Measurements from ENCODE around the gene FAF1. TPM values are rescaled to one million over a fixed set of nuclear protein-coding genes. Genes with fewer than 3 reads are reported as not detected.

Gene FAF1
- total and polyA plus RNA-seq, 2 of the 8 experiments (the other 6 are each of a cell fraction or from before 2014, with no cell fraction given), result 10.8 to 65.9 TPM

- H2BK20ac ChIP-seq (ENCODE audit: low read length), result no peak overlapping the region
- H3K4me3 ChIP-seq (ENCODE audit: extremely low read depth in 1 of 4, insufficient read depth in 2 of 4, low read depth in 3 of 4, low read length in 4 of 4), result no peak overlapping the region
- FAIRE-seq, result no peak
- no peak overlapping the region for H2BK120ac ChIP-seq (replicated peaks; ENCODE audit: low read depth, low read length)
- ChIA-PET CTCF (ENCODE audit: partially characterized antibody) (interaction anchor here (1.4 kb wide), 1 partner anchor 13 kb away, joined by 6 read pairs; the partner anchor contains the start of gene FAF1), POLR2A (ENCODE audit: partially characterized antibody) (no interaction called here)
- no peak overlapping the region for H3K56ac ChIP-seq (replicated peaks; ENCODE audit: insufficient read length, low read depth, low read length)
- H4K5ac ChIP-seq (ENCODE audit: insufficient read length, low read depth, low read length), result no peak overlapping the region
- TF ChIP-seq BACH1 (IDR thresholded peaks at IDR 0.05; ENCODE audit: low read length), result no peak
- TF ChIP-seq SUZ12 (IDR thresholded peaks at IDR 0.05; ENCODE audit: low read length), result peak; percentile 96
- TF ChIP-seq CBX8 (IDR thresholded peaks at IDR 0.05; ENCODE audit: borderline replicate concordance, low read depth, low read length), result peak; percentile 8; the same call in 1 of the 2 replicates
- peak; percentile 30; the same call in 1 of the 2 replicates for TF ChIP-seq SP1 (IDR thresholded peaks at IDR 0.05; ENCODE audit: low read depth, low read length)
- peak; percentile 99 for TF ChIP-seq RNF2 (IDR thresholded peaks at IDR 0.05; ENCODE audit: borderline replicate concordance, low read depth, low read length, missing control alignments, poor library complexity, severe bottlenecking)
- no peak for TF ChIP-seq USF2 (IDR thresholded peaks at IDR 0.05; ENCODE audit: low read length)
- peak; percentile 85 for TF ChIP-seq EZH2 (IDR thresholded peaks at IDR 0.05; ENCODE audit: low read depth, low read length, severe bottlenecking)
- H4K20me1 ChIP-seq (replicated peaks in 1 of 2; ENCODE audit: control insufficient read depth in 1 of 2, insufficient read depth in 2 of 2, low read length in 2 of 2), result peaks cover 10 to 20% of the 10 kb centered on the region in 2 experiments
- no peak overlapping the region for H2AFZ ChIP-seq (ENCODE audit: low read length)
- H3K27me3 ChIP-seq (replicated peaks in 1 of 4; ENCODE audit: control insufficient read depth in 3 of 4, extremely low read depth in 1 of 4, insufficient read depth in 3 of 4, low read length in 3 of 4), result peaks cover 60 to 98% (median 84%) of the 10 kb centered on the region in 4 experiments
- peaks cover 6 to 15% (median 12%) of the 10 kb centered on the region in 4 experiments for H3K4me1 ChIP-seq (replicated peaks in 1 of 4; ENCODE audit: control insufficient read depth in 3 of 4, insufficient read depth in 4 of 4, low read length in 3 of 4)
- H3K27ac ChIP-seq (ENCODE audit: low read depth, low read length), result no peak overlapping the region
- peaks cover 5% of the 10 kb centered on the region; the same call in 1 of the 2 replicates for H3K23me2 ChIP-seq (ENCODE audit: low read depth, low read length)
- 4% methylated on average over 13 of the region's 13 CpGs; no CpG with 5 or more reads in 1 of the 2 experiments for WGBS, 2 experiments (ENCODE audit: extremely low coverage in 1 of 2, insufficient coverage in 1 of 2, insufficient read length in 1 of 2, insufficient replicate concordance in 2 of 2, low coverage in 1 of 2, low lambda C conversion rate in 2 of 2, missing lambda C conversion rate in 1 of 2)
- H4K91ac ChIP-seq (replicated peaks; ENCODE audit: insufficient read length, low read length), result no peak overlapping the region
- no peak overlapping the region for H4K8ac ChIP-seq (ENCODE audit: extremely low read depth, insufficient read depth, low read length)
- no peaks in the 10 kb centered on the region for H3K9me3 ChIP-seq (ENCODE audit: insufficient read depth in 2 of 2, low read depth in 1 of 2, low read length in 1 of 2)
- DNase-seq (ENCODE audit: low read depth in 1 of 2, low spot score in 2 of 2), result peak in 1 of 2 experiments; percentile 56
- no peak overlapping the region for H2BK5ac ChIP-seq (ENCODE audit: low read depth, low read length)
- H2BK15ac ChIP-seq (ENCODE audit: low read length), result no peak overlapping the region
- H3K79me1 ChIP-seq (ENCODE audit: low read depth, low read length), result no peaks in the 10 kb centered on the region
- no peak overlapping the region for H3K4me2 ChIP-seq (ENCODE audit: insufficient read depth in 1 of 2, low read depth in 2 of 2, low read length in 2 of 2)
- H3K79me2 ChIP-seq (ENCODE audit: control insufficient read depth in 1 of 2, insufficient read depth in 2 of 2, low read length in 2 of 2), result no peaks in the 10 kb centered on the region
- H3K23ac ChIP-seq (ENCODE audit: insufficient read length), result no peak overlapping the region
- H3K18ac ChIP-seq (ENCODE audit: extremely low read depth, low read length), result no peak overlapping the region
- no peak overlapping the region for H3K14ac ChIP-seq (ENCODE audit: insufficient read length)
- H3K9ac ChIP-seq (replicated peaks in 1 of 4; ENCODE audit: extremely low read depth in 1 of 4, low read depth in 3 of 4, low read length in 3 of 4), result no peak overlapping the region
- H3K4ac ChIP-seq (replicated peaks; ENCODE audit: insufficient read length, low read depth, low read length), result no peak overlapping the region
- no peak overlapping the region for H2AK5ac ChIP-seq (ENCODE audit: low read depth, low read length)
- no peak overlapping the region for H2BK12ac ChIP-seq (ENCODE audit: low read depth, low read length)
- H3K36me3 ChIP-seq (ENCODE audit: control insufficient read depth in 2 of 4, insufficient read depth in 4 of 4, low read length in 3 of 4), result no peaks in the 10 kb centered on the region; a peak in 1 of 8 replicates
These were observed 14.0 kb upstream of the FAF1 start for GRCh38 chr1:50973875-50974617.

Measured in H1 (cell line).